GM18909 (cell line): ENCODE results near the gene TSPAN31.

Experiments used
- ATAC-seq: cut with Tn5 transposase; IDR thresholded peaks from one replicate; pipeline ENCODE4 v1.9.1; 2021; ENCODE audit warnings: mild to moderate bottlenecking; ENCODE audit not compliant: unreplicated experiment, poor library complexity

TSPAN31 gene

DNA sequence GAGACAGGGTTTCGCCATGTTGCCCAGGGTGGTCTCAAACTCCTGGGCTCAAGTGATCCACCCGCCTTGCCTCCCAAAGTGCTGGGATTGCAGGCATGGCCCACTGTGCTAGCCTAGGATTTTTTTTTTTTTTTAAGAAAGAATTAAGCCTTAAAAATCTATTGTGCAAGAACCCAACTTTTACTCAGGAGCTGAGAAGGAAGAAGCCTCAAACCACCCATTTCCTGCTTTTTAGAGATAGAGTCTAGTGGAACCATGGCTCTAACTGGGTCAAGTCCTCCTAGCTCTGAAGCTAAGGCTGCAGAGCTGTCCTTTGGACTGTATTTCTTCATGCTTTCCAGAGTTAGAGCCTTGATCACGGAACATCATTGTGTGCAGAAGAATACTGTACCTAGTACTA is 36.4 kb downstream of the TSPAN31 start:
- no peak for ATAC-seq

DNA sequence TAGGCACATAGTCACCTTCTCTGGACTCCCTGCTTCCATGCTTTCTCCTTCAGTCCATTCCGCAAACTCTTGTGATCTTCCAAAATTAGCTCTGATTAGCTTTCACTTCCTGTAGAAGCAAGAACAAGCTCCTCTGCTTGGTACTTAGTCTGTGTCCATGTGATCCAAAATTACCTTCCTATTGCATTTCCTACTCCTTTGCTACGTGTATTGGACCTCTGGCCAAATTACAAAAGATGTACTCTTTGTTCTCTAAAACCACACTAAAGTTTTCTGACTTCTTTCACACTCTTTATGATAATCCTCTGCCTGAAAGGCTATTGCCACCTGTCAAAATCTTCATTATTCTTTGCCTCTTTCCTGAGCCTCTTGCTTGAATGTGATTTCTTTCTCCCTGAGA is 37.0 kb downstream of the TSPAN31 start:
- ATAC-seq = no peak

DNA sequence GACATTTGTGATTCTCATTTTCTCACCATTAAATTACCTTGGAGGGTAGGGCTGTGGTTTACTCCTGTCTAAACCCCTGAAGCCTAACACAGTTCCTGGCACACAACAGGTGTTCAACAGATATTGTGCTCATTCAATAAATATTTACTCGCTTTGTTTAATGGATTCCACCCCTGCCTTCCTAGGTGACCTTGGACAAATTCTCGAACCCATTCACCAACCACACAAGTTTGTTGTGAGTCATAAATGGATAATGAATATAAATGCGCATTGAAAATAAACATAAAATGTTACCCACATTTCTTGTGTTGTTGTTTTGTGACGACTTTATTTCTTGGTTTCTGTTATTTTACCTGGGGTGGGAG is 37.4 kb downstream of the TSPAN31 start:
- ATAC-seq = no peak

DNA sequence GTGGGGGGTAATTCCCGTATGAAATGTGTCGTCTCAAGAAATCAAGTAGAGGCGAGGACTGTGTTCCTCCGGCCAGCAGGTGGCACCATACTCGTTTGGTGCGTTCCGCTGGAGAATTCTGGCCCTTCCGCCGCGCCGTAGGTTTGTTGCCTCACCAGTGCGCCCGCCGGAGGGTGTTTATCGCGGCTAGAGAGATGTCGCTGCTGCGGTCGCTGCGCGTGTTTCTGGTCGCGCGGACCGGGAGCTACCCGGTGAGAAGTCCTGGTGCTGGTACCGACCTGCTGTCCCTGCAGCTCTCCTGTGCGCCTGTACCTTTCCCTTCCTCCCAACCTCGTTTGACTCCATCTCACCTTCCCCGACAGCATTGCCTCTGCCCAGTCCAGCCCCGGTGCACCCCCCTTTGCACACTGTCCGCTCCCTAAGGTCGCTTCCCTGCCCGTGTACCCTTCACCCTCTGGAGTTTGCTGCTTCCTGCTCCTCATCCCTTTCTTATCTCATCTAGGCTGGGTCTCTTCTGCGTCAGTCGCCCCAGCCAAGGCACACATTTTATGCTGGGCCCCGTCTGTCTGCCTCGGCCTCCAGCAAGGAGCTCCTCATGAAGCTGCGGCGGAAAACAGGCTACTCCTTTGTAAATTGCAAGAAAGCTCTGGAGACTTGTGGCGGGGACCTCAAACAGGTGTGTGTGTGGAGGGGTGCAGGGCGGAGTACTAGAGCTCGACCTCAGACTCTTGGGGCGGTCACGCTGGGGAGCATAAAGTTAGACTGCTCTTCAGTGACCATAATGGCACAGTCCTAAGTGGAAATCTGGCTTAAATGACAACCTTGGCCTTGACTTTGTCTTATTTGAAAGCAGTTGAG is 38.0 kb downstream of the TSPAN31 start, which contains the start of gene TSFM:
Gene TSFM (plus strand): TSS at position 180 of the 858 bp plus-strand sequence. CDS start 15 bp downstream, at position 195.
- ATAC-seq = peak; percentile 90

DNA sequence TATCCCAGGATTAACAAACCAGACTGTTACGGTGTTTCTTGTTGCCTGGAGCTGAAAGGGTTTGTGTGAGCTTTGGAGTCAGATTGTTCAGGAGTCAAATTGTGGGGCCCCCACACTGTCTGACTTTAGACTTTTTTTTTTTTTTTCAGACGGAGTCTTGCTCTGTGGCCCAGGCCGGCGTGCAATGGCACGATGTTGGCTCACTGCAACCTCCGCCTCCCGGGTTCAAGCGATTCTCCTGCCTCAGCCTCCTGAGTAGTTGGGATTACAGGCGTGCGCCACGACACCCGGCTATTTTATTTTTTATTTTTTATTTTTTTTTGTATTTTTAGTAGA is 38.6 kb downstream of the TSPAN31 start:
- ATAC-seq = no peak

DNA sequence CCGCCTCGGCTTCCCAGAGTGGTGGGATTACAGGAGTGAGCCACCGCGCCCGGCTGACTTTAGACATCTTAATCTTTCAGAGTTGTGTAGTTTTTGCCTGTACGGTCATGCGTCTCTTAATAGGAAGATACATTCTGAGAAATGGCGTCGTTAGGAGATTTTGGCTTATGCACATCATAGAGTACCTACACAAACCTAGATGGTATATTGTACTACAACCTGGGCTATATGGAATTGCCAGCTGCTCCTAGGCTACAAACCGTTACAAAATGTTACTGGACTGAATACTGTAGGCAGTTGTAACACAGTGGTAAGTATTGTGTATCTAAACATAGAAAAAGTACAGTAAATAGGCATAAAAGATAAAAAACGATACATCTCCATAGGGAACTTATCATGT is 39.0 kb downstream of the TSPAN31 start:
- no peak for ATAC-seq

DNA sequence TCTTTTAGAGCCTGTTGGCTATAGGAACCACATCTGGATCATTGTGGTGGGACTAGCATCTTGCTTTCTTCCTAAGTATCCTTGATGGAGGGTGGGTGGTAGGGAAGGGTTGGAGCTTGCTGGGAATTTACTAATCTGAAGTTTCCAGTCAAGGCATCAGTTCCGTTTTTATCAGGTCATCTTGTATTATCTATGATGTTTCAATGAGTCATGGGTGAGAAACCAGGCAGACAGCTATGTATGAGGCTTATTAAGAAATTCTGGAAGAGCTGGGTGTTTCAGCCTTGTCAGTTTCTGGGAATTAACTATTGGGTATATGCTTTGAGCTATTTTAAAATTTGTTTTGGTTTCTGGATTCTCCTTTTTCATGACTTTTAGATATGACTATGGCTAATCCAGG is 49.1 kb downstream of the TSPAN31 start:
- no peak for ATAC-seq

DNA sequence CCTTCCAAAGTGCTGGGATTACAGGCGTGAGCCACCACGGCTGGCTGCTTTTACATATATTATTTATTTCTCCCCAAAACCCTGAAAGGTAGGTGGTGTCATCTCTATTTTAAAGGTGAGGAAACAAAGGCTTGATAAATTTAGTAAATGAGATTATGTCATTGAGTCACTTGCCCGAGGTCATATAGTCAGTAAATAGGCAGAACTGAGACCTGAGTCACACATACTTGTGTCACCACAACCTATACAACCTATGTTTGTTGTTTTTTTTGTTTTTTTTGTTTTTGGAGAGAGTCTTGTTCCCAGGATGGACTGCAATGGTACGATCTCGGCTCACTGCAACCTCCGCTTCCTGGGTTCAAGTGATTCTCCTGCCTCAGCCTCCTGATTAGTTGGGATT is 50.5 kb downstream of the TSPAN31 start:
- ATAC-seq = no peak

DNA sequence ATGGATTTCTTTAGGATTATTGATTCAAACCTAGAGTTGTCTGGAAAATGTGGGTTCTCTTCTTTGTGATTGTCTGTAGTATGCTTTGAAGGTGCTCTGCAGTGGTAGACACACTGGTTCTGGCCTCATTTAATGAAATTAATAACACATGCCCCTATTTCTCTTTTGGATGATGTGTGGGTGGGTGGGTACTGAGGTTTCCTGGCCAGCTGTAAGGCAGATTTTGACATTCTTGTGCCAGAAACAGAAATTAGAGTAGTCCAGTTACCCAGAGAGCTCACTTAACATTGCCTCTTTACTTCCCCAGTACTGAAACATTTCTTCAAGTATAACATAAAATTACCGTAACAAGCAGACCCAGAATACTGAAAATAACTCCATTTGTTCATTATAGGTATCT is 52.2 kb downstream of the TSPAN31 start:
- ATAC-seq = no peak

DNA sequence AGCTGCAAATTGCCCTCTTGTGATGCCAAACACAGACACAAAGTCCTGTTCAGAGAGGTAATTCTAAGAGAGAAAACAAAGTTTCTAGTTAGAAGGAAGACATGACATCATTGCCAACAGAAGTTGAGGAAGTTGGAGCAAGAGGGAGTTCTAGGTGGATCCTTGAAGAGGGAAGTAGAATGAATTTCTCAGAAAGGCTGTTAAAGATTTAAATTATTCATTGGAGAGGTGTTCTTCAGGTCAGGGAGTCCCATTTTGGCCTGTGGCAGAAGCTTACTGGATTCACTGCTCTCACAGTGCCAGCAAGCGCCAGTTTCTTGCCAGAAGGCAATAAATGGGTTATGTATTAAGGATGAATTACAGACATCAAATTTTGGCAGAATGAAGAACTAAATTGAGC is 53.1 kb downstream of the TSPAN31 start:
- ATAC-seq = no peak
